NCI-H146 treated with DMSO at 0.1 percent for 48 hours (cell line): Measurements from ENCODE around the gene LPCAT3.
"Not testable (repeated sequence)": the region's sequence is repeated elsewhere in the genome, so short reads cannot be mapped to it uniquely, and the experiment has no call there.

Experiments used
- DNase-seq: peaks from one replicate; lab custom pipeline; 2025; ENCODE audit not compliant: unreplicated experiment; lab: John Stamatoyannopoulos, UW

The LPCAT3 gene

GRCh38 chr12:7037411-7037810 lies 19.1 kb upstream of the LPCAT3 start:
- DNase-seq, result not testable (repeated sequence)

DNA sequence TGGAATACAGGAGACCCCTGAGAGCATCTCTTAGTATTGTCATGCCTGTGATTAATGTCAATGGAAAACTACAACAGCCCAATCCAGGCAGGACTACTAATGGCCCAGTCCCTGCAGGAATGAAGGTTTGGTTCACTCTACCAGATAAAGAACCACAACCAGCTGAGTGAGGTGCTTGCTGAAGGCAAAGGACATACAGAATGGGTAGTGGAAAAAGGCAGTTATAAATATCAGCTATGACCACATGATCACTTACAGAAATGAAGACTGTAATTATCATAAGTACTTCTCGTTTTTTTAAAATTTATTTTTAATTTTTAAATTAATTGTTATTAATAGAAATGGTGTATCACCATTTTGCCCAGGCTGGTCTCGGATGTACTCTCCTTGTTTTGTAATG lies 17.2 kb upstream of the LPCAT3 start:
- no peak for DNase-seq

DNA sequence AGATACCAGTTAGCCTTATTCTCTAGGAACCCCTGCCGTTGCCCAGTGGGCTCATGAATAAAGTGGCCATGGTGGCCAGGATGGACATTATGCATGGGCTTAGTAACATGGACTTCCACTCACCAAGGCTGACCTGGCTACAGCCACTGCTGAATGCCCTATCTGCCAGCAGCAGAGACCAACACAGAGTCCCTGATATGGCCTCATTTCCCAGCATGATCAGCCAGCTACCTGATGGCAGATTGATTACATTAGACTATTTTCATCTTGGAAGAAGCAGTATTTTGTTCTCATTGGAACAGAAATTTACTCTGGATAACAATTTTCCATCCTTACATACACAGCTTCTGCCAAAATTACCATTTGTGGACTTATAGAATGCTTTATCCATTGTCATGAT lies 16.2 kb upstream of the LPCAT3 start:
- DNase-seq, result no peak

- no peak for DNase-seq
Observed at GRCh38 chr12:7032990-7033389, 14.7 kb upstream of the LPCAT3 start.

- no peak for DNase-seq
Observed at GRCh38 chr12:7031306-7031705, 13.0 kb upstream of the LPCAT3 start.

- DNase-seq, result no peak
Observed at GRCh38 chr12:7026854-7027253, 8.6 kb upstream of the LPCAT3 start.

DNA sequence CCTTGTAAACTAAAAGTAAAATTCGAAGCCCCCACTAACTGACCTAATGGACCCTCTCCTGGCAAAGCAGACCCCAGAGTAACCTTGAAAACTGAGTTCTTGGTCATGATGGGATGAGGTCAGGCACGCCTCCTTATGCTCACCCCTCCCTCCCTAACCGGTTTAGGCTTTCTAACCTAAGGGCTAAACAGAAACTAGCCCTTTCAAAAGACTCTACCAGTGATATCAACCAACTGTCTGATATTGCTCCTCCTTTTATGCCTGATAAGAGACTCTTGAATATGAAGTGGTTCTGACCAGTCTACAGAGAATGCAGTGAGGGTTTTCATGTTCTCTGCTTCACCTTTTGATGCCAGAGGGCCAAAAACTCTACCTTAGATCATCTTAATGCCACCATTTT lies 4.8 kb upstream of the LPCAT3 start:
- no peak for DNase-seq

DNA sequence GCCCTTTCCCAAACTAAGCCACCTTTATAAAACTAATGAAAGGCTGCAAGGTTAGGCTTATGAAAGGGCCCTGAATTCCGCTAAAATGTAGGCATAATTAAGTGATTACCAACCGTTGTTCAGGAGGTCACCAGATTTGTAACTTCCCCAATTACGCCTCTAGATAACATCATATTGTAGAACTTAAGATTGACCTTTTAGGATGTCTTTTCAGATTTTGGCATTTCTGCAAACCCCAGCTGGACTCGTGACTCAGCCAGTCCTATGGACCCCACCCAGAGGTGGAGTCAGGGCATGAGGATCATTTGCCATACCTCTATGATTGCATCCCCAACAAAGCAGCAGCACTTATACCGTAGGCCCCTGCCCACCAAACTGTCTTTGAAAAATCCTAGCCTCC lies 3.7 kb upstream of the LPCAT3 start:
- no peak for DNase-seq

DNA sequence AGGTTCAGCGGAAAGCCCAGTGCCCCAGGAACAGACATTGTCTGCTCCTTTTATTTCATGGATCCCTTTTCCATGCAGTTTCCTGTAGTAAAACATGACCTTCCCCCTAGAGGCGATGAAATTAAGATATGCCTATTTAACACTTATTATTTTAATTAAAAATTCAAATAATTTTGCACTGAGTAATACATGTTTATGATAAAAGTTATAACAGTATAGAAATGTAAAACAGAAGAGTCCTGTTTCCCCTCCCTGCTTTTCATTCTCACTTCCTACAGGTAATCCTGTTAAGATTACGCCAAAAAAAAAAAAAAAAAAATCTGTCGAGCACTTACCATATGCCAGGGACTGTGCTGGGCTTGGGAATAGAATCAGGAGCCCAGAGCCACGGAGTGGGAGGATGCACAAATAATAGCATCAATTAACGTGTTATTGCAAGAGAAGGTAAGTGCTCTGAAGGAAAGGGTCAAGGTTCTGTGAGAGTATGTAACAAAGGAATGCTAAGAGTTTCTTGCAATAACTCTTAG lies 830 bp upstream of the LPCAT3 start:
- DNase-seq, result peak; percentile 69

DNA sequence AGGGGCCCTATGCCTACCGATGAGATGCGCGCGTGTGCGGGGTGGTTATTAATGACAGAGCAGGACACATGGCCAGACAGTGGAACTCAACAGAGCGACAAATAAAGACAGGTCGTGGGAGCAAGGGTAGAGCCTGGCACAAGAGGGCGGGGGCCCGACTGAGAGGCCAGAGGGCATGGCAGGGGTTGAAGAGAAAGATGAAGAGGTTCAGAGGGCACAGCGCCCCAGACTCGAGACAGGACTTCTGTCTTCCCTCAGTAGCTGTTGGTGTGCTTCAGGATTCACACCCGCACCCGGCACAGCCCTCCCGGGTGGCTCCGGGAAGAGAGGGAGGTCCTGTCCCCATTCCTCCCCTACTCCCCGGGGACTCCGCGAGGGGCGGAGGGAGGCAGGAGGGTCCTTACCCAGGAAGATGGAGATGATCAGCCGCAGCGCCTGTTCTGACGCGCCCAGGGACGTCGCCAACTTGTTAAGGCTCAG lies 366 bp downstream of the LPCAT3 start:
- peak; percentile 81 for DNase-seq

DNA sequence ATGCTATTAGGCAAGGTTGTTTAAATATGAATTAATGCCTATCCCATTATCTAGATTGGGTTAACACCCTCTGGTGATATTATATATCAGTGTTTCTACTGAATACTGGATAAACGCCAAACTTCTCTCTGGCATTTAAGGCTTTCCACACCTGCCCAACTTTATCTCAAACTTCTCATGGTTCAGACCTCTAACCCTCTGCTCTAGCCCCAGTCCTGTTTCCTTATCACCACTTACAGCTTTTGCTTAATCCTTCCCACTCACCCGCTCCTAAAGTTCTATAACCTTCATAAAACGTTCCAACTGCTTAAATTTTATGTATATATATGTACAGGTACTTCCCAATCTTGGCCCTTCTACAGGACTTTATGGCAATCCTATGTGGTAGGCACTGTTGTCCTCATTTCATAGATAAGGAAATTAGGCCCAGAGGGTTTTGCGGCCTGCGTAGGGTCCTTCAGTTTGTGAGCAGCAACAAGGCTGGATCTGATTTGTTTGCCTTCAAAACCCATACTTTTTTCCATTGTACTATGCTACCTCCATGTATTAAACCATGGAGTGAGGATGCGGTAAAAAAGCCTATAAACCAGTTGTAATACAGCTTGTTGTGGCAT lies 1.2 kb downstream of the LPCAT3 start:
- no peak for DNase-seq

- no peak for DNase-seq
Observed at GRCh38 chr12:7015555-7016370, 2.5 kb downstream of the LPCAT3 start.

DNA sequence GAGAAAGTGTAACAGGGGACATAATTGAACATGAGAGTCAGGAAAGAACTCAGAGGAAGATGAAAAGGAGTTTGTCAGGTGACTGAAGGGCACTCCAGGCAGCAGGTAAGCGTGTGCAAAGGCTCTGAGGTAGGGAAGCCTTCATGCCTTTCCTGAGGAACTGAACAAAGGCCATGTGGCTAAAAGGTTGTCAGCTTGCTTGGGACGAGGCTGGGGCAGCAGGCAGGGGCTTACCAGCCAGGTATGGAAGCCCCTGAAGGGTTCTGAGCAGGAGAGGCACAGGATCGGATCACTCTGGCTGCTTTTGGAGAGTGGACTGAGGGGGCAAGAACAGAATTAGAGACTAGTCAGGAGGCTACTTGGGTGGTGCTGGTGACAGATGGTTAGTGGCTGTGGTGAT lies 5.2 kb downstream of the LPCAT3 start:
- no peak for DNase-seq

DNA sequence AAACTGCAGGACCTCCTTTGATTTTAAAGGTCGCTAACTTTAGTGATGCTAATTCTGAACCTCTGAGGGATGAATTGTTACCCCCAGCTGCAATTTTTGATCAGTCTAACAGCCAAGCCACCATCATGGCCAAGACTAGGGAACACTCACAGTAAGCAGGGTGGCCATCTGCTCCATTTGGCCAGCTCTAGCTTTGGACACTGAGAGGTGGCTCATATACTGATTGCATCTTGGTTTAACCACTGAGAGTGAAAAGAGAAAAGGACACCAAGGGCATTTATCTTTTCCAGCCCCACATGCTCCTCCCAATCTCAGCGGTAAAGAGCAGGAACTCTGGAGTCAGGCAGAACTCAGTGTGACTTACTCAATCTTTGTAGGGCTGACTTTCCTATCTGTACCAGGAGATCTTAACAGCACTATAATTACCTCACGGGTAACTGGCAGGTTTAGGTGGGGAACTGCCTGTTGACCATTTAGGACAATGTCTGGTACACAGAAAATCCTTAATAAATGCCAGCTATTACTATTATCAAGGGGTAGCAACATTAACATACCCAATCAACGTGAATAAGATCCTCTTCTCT lies 6.2 kb downstream of the LPCAT3 start:
- DNase-seq, result no peak

DNA sequence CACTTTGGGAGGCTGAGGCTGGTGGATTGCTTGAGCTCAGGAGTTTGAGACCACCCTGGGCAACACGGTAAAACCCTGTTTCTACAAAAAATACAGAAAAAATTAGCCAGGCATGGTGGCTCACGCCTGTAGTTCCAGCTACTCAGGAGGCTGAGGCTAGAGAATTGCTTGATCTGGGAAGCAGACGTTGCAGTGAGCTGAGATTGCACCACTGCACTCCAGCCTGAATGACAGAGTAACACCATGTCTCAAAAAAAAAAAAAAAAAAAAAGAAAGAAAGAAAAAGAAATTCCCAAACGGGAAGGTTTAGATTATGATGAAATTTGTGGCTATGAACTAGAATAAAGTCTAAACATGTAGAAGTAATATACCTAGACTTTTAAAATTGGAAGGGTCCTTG lies 6.9 kb downstream of the LPCAT3 start:
- not testable (repeated sequence) for DNase-seq

DNA sequence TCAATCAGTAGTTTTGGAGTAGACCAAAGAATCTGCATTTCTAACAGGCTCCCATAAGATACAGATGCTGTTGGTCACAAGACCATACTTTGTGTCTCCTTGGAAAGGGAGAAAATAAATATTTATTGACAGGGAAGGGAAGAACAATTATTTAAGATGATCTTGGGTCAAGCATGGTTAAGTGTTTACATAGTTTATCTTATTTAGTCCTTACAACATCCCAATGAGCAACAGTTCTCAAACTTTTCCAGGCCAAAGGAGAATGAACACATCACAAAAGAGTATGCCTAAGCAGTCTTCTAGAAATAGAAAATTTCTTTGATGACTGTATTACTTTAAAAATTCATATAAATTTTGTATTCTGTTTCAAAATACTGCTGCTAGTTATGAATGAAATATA lies 8.8 kb downstream of the LPCAT3 start:
- no peak for DNase-seq

- no peak for DNase-seq
Observed at GRCh38 chr12:7008864-7009263, 9.4 kb downstream of the LPCAT3 start.

GRCh38 chr12:7006639-7007038 lies 11.6 kb downstream of the LPCAT3 start:
- DNase-seq, result no peak

DNA sequence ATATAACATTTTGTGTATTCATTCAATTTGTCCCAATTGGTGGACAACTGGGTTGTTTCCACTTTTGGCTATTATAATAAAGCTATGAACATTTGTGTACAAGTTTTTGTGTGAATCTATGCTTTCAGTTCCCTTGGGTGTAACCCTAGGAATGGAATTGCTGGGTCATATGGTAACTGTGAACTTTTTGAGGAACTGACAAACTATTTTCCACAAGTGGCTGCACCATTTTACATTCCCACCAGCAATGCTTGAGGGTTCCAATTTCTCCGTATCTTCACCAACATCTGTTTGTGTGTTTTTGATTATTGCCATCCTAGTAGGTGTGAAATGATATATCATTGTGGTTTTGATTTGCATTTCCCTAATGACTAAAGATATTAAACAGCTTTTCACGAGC lies 13.0 kb downstream of the LPCAT3 start:
- no peak for DNase-seq

GRCh38 chr12:7004840-7005239 lies 13.4 kb downstream of the LPCAT3 start:
- no peak for DNase-seq

GRCh38 chr12:7004287-7004803 lies 13.9 kb downstream of the LPCAT3 start:
- no peak for DNase-seq
